Measurements from ENCODE around the gene STX8. TPM values are rescaled to one million over a fixed set of nuclear protein-coding genes. Genes with fewer than 3 reads are reported as not detected.

Gene STX8
- polyA plus RNA-seq, 1 of the 3 experiments (the other 2 are of a cell fraction), result 51.3 TPM

DNA sequence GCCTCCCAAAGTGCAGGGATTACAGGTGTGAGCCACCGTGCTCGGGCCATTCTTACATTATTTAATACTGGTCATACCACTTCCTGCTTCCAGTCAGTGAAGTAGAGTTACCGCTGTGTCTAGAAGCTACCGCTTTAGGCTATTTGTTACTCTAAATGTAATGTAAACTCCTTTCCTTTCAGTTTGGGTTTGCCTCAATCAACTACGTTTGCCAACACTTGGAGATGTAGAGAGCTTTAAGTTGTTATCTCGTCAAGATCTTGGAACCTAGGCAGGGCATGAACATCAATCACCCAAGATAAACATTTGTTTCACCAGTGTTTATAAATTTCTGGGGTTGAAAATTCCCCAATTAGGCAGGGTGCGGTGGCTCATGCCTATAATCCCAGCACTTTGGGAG is 275.9 kb downstream of the STX8 start:
- no peaks in the 10 kb centered on the region for H3K9me2 ChIP-seq
- H3K27me3 ChIP-seq (ENCODE audit: insufficient read depth), result no peaks in the 10 kb centered on the region
- no peak for DNase-seq
- no peaks in the 10 kb centered on the region for H3K9me3 ChIP-seq
- no peaks in the 10 kb centered on the region for H3K4me1 ChIP-seq (ENCODE audit: control insufficient read depth in 1 of 2, insufficient read depth in 2 of 2, low read depth in 1 of 2, low read length in 1 of 2)
- POLR2A ChIA-PET, result no interaction called here
- no peak overlapping the region for H3K4me2 ChIP-seq
- TF ChIP-seq, protein P1, sequence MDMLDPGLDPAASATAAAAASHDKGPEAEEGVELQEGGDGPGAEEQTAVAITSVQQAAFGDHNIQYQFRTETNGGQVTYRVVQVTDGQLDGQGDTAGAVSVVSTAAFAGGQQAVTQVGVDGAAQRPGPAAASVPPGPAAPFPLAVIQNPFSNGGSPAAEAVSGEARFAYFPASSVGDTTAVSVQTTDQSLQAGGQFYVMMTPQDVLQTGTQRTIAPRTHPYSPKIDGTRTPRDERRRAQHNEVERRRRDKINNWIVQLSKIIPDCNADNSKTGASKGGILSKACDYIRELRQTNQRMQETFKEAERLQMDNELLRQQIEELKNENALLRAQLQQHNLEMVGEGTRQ (IDR thresholded peaks at IDR 0.05; ENCODE audit: borderline replicate concordance, low read depth, low read length), result no peak
- CTCF ChIA-PET, result interaction anchor here (1.5 kb wide), 1 partner anchor 8 kb away, joined by 4 read pairs; no protein-coding TSS in a partner anchor
- no peak overlapping the region for H3K4me3 ChIP-seq (ENCODE audit: low read depth in 2 of 2, low read length in 1 of 2)
- 95% methylated on average over 7 of the region's 7 CpGs for WGBS (ENCODE audit: low lambda C conversion rate)
- H3K79me2 ChIP-seq (ENCODE audit: insufficient read depth), result no peaks in the 10 kb centered on the region
- no peak overlapping the region for H3K9ac ChIP-seq
- no peaks in the 10 kb centered on the region for H3F3A ChIP-seq (replicated peaks; ENCODE audit: insufficient read depth)
- no peaks in the 10 kb centered on the region for H3K36me3 ChIP-seq (replicated peaks in 1 of 2; ENCODE audit: control insufficient read depth in 1 of 2, insufficient read depth in 2 of 2, low read length in 1 of 2)
- no peak overlapping the region for H3K27ac ChIP-seq (ENCODE audit: low read depth in 2 of 2, low read length in 1 of 2)
- H4K20me1 ChIP-seq (ENCODE audit: insufficient read depth), result no peaks in the 10 kb centered on the region
- no peak overlapping the region for H2AFZ ChIP-seq (ENCODE audit: low read depth)

DNA sequence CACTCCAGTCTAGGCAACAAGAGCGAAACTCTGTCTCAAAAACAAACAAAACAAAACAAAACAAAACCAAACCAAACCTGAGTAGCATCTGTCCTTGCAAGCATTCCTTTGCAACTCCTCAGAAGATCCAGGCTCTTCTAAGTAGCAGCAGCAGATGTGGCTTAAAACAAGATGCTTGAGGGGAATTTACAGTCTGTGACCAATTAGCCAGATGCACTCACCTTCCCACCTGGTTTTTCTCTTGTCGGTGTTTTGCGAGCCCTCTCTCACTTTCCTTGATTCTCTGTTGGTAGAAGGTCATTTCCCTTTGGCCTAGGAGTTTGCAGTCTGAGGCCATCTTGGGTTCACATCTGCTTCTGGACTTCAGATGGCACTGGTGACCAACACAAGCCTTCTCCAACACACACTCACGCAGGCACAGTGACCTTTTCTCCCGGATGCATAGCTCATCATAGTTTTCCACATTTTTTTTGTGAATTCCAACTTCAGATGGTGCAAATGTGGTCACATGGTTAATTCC is 276.8 kb downstream of the STX8 start:
- CTCF ChIA-PET, result no interaction called here

More for the DNA sequence above, 276.8 kb downstream of the STX8 start:
- H3K4me2 ChIP-seq, result no peak overlapping the region
- no peaks in the 10 kb centered on the region for H3K27me3 ChIP-seq (ENCODE audit: insufficient read depth)
- no peaks in the 10 kb centered on the region for H3F3A ChIP-seq (replicated peaks; ENCODE audit: insufficient read depth)
- no peaks in the 10 kb centered on the region for H3K36me3 ChIP-seq (replicated peaks in 1 of 2; ENCODE audit: control insufficient read depth in 1 of 2, insufficient read depth in 2 of 2, low read length in 1 of 2)
- POLR2A ChIA-PET, result no interaction called here
- no peak overlapping the region for H3K9ac ChIP-seq
- WGBS (ENCODE audit: low lambda C conversion rate), result 77% methylated on average over 5 of the region's 5 CpGs
- no peak overlapping the region for H3K4me3 ChIP-seq (ENCODE audit: low read depth in 2 of 2, low read length in 1 of 2)
- no peaks in the 10 kb centered on the region for H4K20me1 ChIP-seq (ENCODE audit: insufficient read depth)
- no peak overlapping the region for H2AFZ ChIP-seq (ENCODE audit: low read depth)
- no peak for DNase-seq
- H3K9me3 ChIP-seq, result no peaks in the 10 kb centered on the region
- no peak overlapping the region for H3K27ac ChIP-seq (ENCODE audit: low read depth in 2 of 2, low read length in 1 of 2)
- H3K79me2 ChIP-seq (ENCODE audit: insufficient read depth), result no peaks in the 10 kb centered on the region
- H3K9me2 ChIP-seq, result no peaks in the 10 kb centered on the region
- no peaks in the 10 kb centered on the region for H3K4me1 ChIP-seq (ENCODE audit: control insufficient read depth in 1 of 2, insufficient read depth in 2 of 2, low read depth in 1 of 2, low read length in 1 of 2)
- TF ChIP-seq, protein P2, sequence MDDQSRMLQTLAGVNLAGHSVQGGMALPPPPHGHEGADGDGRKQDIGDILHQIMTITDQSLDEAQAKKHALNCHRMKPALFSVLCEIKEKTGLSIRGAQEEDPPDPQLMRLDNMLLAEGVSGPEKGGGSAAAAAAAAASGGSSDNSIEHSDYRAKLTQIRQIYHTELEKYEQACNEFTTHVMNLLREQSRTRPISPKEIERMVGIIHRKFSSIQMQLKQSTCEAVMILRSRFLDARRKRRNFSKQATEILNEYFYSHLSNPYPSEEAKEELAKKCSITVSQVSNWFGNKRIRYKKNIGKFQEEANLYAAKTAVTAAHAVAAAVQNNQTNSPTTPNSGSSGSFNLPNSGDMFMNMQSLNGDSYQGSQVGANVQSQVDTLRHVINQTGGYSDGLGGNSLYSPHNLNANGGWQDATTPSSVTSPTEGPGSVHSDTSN (IDR thresholded peaks at IDR 0.05), result no peak
- TF ChIP-seq JUND (IDR thresholded peaks at IDR 0.05) (no peak), RAD21 (IDR thresholded peaks at IDR 0.05; ENCODE audit: low read length) (no peak), RFX5 (IDR thresholded peaks at IDR 0.05; ENCODE audit: low read length) (no peak), SIN3A (IDR thresholded peaks at IDR 0.05; ENCODE audit: borderline replicate concordance, low read depth, low read length) (no peak), RCOR1 (IDR thresholded peaks at IDR 0.05; ENCODE audit: low read length) (no peak), NRF1 (IDR thresholded peaks at IDR 0.05; ENCODE audit: low read depth, low read length) (no peak), YY1 (IDR thresholded peaks at IDR 0.05; ENCODE audit: low read depth) (no peak), POLR2AphosphoS5 (IDR thresholded peaks at IDR 0.05; ENCODE audit: low read depth, low read length) (no peak), FOXM1 (IDR thresholded peaks at IDR 0.05; ENCODE audit: low read depth) (no peak), TCF12 (IDR thresholded peaks at IDR 0.05) (no peak), NFIC (IDR thresholded peaks at IDR 0.05; ENCODE audit: borderline replicate concordance) (no peak), CHD2 (IDR thresholded peaks at IDR 0.05; ENCODE audit: low read length, partially characterized antibody) (no peak), TAF1 (IDR thresholded peaks at IDR 0.05; ENCODE audit: borderline replicate concordance, low read depth, low read length) (no peak)
- TF ChIP-seq, protein P3, sequence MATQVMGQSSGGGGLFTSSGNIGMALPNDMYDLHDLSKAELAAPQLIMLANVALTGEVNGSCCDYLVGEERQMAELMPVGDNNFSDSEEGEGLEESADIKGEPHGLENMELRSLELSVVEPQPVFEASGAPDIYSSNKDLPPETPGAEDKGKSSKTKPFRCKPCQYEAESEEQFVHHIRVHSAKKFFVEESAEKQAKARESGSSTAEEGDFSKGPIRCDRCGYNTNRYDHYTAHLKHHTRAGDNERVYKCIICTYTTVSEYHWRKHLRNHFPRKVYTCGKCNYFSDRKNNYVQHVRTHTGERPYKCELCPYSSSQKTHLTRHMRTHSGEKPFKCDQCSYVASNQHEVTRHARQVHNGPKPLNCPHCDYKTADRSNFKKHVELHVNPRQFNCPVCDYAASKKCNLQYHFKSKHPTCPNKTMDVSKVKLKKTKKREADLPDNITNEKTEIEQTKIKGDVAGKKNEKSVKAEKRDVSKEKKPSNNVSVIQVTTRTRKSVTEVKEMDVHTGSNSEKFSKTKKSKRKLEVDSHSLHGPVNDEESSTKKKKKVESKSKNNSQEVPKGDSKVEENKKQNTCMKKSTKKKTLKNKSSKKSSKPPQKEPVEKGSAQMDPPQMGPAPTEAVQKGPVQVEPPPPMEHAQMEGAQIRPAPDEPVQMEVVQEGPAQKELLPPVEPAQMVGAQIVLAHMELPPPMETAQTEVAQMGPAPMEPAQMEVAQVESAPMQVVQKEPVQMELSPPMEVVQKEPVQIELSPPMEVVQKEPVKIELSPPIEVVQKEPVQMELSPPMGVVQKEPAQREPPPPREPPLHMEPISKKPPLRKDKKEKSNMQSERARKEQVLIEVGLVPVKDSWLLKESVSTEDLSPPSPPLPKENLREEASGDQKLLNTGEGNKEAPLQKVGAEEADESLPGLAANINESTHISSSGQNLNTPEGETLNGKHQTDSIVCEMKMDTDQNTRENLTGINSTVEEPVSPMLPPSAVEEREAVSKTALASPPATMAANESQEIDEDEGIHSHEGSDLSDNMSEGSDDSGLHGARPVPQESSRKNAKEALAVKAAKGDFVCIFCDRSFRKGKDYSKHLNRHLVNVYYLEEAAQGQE (IDR thresholded peaks at IDR 0.05; ENCODE audit: low read depth, low read length), result no peak
- TF ChIP-seq, protein P4, sequence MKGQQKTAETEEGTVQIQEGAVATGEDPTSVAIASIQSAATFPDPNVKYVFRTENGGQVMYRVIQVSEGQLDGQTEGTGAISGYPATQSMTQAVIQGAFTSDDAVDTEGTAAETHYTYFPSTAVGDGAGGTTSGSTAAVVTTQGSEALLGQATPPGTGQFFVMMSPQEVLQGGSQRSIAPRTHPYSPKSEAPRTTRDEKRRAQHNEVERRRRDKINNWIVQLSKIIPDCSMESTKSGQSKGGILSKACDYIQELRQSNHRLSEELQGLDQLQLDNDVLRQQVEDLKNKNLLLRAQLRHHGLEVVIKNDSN (IDR thresholded peaks at IDR 0.05; ENCODE audit: borderline replicate concordance, low read depth), result no peak
- TF ChIP-seq, protein P5, sequence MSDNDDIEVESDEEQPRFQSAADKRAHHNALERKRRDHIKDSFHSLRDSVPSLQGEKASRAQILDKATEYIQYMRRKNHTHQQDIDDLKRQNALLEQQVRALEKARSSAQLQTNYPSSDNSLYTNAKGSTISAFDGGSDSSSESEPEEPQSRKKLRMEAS (IDR thresholded peaks at IDR 0.05; ENCODE audit: low read depth), result no peak
- TF ChIP-seq, protein P1 (IDR thresholded peaks at IDR 0.05; ENCODE audit: borderline replicate concordance, low read depth, low read length), result no peak

Measured in SK-N-SH (cell line).